HL-60 (cell line): Measurements from ENCODE around the gene METTL18.
A peak's percentile ranks its signal among the peaks of the same experiment; 100 is the strongest.

Experiments used
- DNase-seq, 2 experiments: peaks; one replicate each; pipeline ENCODE4 v3.0.0-alpha.2; 2010 to 2020; ENCODE audit warnings: low read depth in 1 of 2, low spot score in 1 of 2
- H3K27ac ChIP-seq: fragments of 250-450 bp; sonication (Bioruptor Pico); replicated peaks from 2 replicates; pipeline ENCODE4 v1.5.1; 2020; ENCODE audit warnings: mild to moderate bottlenecking, moderate library complexity
- H3K27me3 ChIP-seq: fragments of 250-450 bp; sonication (Bioruptor Pico); 2 replicates; pipeline ENCODE4 v1.5.1; 2021; ENCODE audit warnings: mild to moderate bottlenecking, moderate library complexity; ENCODE audit not compliant: insufficient read depth, poor library complexity, severe bottlenecking
- H3K4me3 ChIP-seq: replicated peaks from 2 replicates; pipeline ENCODE4 v1.5.1; 2011; ENCODE audit warnings: mild to moderate bottlenecking, control low read depth, low read length; ENCODE audit not compliant: insufficient read depth
- GABPA ChIP-seq: IDR thresholded peaks from 2 replicates; pipeline ENCODE4 v1.6.1; 2012; ENCODE audit warnings: low read depth
- POLR2AphosphoS5 ChIP-seq: IDR thresholded peaks from 2 replicates; pipeline ENCODE4 v1.6.1; 2012; ENCODE audit warnings: low read depth
- SPI1 ChIP-seq: IDR thresholded peaks from 2 replicates; pipeline ENCODE4 v1.6.1; 2012; ENCODE audit warnings: low read depth, mild to moderate bottlenecking, borderline replicate concordance
- TF ChIP-seq, protein P1 (sequence below): IDR thresholded peaks from one replicate; pipeline ENCODE4 v1.5.1; 2011; ENCODE audit warnings: low read length, control low read depth, inconsistent platforms; ENCODE audit not compliant: insufficient read depth
- TF ChIP-seq, protein P2 (sequence below): IDR thresholded peaks from 2 replicates; pipeline ENCODE4 v1.6.1; 2012; ENCODE audit warnings: low read depth; ENCODE audit not compliant: insufficient replicate concordance

The METTL18 gene

DNA sequence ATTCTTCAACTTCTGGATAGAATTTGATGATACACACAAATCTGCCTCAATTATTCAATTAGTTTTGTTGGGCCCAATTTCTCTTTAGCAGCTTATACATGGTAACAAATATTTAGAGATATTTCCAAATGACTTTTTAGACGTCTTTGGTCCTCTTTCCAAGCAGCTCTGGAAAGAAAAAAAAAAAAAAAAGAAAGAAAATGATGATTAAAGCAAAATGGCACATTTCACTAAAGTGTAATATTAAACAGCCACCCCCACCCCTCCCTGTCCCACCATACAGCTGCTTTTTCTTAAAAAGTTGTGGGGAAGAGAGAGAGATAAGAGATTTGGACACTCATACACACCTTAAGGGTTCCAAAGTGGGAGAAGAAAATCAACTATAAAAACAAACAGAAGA, 977 bp downstream of the METTL18 start:
- DNase-seq = no peak
- no peak for TF ChIP-seq SPI1
- TF ChIP-seq GABPA = no peak
- TF ChIP-seq, protein P1, sequence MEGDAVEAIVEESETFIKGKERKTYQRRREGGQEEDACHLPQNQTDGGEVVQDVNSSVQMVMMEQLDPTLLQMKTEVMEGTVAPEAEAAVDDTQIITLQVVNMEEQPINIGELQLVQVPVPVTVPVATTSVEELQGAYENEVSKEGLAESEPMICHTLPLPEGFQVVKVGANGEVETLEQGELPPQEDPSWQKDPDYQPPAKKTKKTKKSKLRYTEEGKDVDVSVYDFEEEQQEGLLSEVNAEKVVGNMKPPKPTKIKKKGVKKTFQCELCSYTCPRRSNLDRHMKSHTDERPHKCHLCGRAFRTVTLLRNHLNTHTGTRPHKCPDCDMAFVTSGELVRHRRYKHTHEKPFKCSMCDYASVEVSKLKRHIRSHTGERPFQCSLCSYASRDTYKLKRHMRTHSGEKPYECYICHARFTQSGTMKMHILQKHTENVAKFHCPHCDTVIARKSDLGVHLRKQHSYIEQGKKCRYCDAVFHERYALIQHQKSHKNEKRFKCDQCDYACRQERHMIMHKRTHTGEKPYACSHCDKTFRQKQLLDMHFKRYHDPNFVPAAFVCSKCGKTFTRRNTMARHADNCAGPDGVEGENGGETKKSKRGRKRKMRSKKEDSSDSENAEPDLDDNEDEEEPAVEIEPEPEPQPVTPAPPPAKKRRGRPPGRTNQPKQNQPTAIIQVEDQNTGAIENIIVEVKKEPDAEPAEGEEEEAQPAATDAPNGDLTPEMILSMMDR = no peak
- no peak for TF ChIP-seq POLR2AphosphoS5
- TF ChIP-seq, protein P2, sequence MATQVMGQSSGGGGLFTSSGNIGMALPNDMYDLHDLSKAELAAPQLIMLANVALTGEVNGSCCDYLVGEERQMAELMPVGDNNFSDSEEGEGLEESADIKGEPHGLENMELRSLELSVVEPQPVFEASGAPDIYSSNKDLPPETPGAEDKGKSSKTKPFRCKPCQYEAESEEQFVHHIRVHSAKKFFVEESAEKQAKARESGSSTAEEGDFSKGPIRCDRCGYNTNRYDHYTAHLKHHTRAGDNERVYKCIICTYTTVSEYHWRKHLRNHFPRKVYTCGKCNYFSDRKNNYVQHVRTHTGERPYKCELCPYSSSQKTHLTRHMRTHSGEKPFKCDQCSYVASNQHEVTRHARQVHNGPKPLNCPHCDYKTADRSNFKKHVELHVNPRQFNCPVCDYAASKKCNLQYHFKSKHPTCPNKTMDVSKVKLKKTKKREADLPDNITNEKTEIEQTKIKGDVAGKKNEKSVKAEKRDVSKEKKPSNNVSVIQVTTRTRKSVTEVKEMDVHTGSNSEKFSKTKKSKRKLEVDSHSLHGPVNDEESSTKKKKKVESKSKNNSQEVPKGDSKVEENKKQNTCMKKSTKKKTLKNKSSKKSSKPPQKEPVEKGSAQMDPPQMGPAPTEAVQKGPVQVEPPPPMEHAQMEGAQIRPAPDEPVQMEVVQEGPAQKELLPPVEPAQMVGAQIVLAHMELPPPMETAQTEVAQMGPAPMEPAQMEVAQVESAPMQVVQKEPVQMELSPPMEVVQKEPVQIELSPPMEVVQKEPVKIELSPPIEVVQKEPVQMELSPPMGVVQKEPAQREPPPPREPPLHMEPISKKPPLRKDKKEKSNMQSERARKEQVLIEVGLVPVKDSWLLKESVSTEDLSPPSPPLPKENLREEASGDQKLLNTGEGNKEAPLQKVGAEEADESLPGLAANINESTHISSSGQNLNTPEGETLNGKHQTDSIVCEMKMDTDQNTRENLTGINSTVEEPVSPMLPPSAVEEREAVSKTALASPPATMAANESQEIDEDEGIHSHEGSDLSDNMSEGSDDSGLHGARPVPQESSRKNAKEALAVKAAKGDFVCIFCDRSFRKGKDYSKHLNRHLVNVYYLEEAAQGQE = no peak
- Histone ChIP-seq H3K27ac (peak overlapping the region; percentile 86; the same call in 1 of the 2 replicates), H3K27me3 (peaks cover 3% of the 10 kb centered on the region), H3K4me3 (peak overlapping the region; percentile 93)

DNA sequence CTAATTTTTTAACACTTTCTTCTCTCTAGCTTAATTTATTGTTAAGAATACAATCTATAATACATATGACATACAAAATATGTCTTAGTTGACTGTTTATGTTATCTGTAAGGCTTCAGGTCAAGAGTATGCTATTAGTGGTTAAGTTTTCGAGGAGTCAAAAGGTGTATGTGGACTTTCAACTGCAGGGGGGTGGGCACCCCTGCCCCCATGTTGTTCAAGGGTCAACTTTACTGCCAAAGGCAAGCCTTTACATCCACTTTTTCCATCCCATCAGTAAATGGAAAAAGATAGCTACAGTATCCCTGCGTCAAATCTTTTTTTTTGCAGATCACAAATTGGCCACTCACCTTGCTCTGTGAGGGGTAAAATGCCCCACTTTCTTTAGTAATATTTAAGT, 6.3 kb downstream of the METTL18 start:
- no peak overlapping the region for H3K27ac ChIP-seq
- H3K27me3 ChIP-seq = peaks cover 15% of the 10 kb centered on the region
- TF ChIP-seq POLR2AphosphoS5 (no peak), SPI1 (no peak), GABPA (no peak)
- TF ChIP-seq, protein P2 = no peak
- TF ChIP-seq, protein P1 = no peak
- no peak for DNase-seq
- H3K4me3 ChIP-seq = no peak overlapping the region

DNA sequence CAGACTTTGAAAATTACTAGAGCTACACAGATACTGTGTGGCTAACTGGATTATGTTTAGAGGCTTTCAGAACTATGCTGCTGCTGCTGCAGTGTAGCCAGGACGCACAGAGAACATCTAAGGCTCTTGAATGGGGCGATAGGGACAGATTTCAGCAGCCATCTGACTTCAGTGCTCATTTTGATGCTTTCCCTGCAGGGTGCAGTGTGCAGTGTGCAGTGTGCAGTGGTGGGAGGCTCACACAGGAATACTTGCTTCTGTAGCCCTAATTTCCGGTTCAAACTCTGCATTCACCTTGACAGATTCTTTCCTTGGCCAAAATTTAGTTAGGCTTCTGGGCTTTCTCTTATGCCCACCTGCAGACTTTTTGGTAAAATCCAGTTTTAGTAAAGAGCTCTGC, 7.7 kb downstream of the METTL18 start:
- Histone ChIP-seq H3K27me3 (peaks cover 15% of the 10 kb centered on the region), H3K4me3 (no peak overlapping the region), H3K27ac (no peak overlapping the region)
- DNase-seq = no peak
- TF ChIP-seq, protein P2 = no peak
- no peak for TF ChIP-seq SPI1
- TF ChIP-seq, protein P1 = no peak
- TF ChIP-seq GABPA = no peak
- TF ChIP-seq POLR2AphosphoS5 = no peak
